Parathyroid adenoma (tissue), 2 donors: ENCODE results near the gene APBA2.

Experiments
- H2AFZ ChIP-seq: fragments of 300-600 bp; sonication (generic); one replicate; pipeline ENCODE4 v1.7.0; 2017; ENCODE audit warnings: antibody characterized with exemption, mild to moderate bottlenecking
- H3K27ac ChIP-seq: fragments of 300-600 bp; sonication (generic); one replicate; pipeline ENCODE4 v1.7.0; 2017
- H3K27me3 ChIP-seq: fragments of 300-600 bp; sonication (generic); one replicate; pipeline ENCODE4 v1.7.0; 2017; ENCODE audit warnings: low read length; ENCODE audit not compliant: control insufficient read depth, insufficient read depth
- H3K36me3 ChIP-seq: fragments of 300-600 bp; sonication (generic); one replicate; pipeline ENCODE4 v1.7.0; 2017; ENCODE audit warnings: low read length; ENCODE audit not compliant: control insufficient read depth, insufficient read depth
- H3K4me1 ChIP-seq: fragments of 300-600 bp; sonication (generic); one replicate; pipeline ENCODE4 v1.7.0; 2017; ENCODE audit warnings: control low read depth
- H3K4me2 ChIP-seq: fragments of 300-600 bp; sonication (generic); one replicate; pipeline ENCODE4 v1.7.0; 2017; ENCODE audit warnings: low read length
- H3K4me3 ChIP-seq: fragments of 300-600 bp; sonication (generic); one replicate; pipeline ENCODE4 v1.7.0; 2017; ENCODE audit warnings: low read depth, low read length
- H3K79me2 ChIP-seq: fragments of 300-600 bp; sonication (generic); one replicate; pipeline ENCODE4 v1.7.0; 2017; ENCODE audit warnings: control low read depth
- H3K9ac ChIP-seq: fragments of 300-600 bp; sonication (generic); one replicate; pipeline ENCODE4 v1.7.0; 2017; ENCODE audit warnings: mild to moderate bottlenecking
- H3K9me3 ChIP-seq: fragments of 300-600 bp; sonication (generic); one replicate; pipeline ENCODE4 v1.7.0; 2017; ENCODE audit warnings: low read length; ENCODE audit not compliant: control insufficient read depth
- TF ChIP-seq, protein P1 (sequence below): fragments of 300-600 bp; sonication (generic); IDR thresholded peaks from one replicate; pipeline ENCODE4 v1.7.0; 2017; ENCODE audit warnings: antibody characterized with exemption, mild to moderate bottlenecking
- donor health status: primary hyperparathyroidism.

The APBA2 gene

DNA sequence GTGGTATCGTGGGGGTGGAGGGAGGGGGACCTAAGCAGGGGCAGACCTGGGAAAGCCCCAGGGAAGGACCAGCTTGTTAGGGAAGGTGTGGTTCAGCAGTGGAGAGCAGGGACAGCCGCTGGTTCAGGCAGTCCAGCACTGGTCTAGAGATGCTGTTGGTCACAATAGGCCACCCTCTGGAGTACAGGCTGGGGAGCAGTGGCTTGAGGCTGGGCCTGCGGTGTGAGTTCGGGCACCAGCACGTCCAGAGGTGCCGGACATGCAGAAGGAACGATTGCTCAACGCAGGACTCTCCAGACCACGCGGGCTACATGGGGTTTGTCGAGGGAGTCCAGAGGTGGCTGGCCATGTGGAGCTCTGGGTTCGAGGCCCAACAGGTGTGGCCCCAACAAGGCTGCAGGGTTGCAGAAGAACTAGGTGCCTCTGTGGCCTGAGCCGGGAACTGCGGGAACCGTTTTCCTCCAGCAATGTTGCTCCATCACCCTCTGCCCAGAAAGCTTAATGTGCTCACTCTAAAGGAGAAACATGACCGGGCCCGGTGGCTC, 143.9 kb downstream of the APBA2 start:
- H3K9ac ChIP-seq = no peak overlapping the region
- H3K36me3 ChIP-seq = no peaks in the 10 kb centered on the region
- TF ChIP-seq, protein P1, sequence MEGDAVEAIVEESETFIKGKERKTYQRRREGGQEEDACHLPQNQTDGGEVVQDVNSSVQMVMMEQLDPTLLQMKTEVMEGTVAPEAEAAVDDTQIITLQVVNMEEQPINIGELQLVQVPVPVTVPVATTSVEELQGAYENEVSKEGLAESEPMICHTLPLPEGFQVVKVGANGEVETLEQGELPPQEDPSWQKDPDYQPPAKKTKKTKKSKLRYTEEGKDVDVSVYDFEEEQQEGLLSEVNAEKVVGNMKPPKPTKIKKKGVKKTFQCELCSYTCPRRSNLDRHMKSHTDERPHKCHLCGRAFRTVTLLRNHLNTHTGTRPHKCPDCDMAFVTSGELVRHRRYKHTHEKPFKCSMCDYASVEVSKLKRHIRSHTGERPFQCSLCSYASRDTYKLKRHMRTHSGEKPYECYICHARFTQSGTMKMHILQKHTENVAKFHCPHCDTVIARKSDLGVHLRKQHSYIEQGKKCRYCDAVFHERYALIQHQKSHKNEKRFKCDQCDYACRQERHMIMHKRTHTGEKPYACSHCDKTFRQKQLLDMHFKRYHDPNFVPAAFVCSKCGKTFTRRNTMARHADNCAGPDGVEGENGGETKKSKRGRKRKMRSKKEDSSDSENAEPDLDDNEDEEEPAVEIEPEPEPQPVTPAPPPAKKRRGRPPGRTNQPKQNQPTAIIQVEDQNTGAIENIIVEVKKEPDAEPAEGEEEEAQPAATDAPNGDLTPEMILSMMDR = no peak
- H3K9me3 ChIP-seq = no peaks in the 10 kb centered on the region
- H3K79me2 ChIP-seq = no peaks in the 10 kb centered on the region
- no peaks in the 10 kb centered on the region for H3K27me3 ChIP-seq
- no peak overlapping the region for H2AFZ ChIP-seq
- H3K4me1 ChIP-seq = no peaks in the 10 kb centered on the region
- H3K4me2 ChIP-seq = no peak overlapping the region
- H3K27ac ChIP-seq = no peak overlapping the region
- H3K4me3 ChIP-seq = no peak overlapping the region

DNA sequence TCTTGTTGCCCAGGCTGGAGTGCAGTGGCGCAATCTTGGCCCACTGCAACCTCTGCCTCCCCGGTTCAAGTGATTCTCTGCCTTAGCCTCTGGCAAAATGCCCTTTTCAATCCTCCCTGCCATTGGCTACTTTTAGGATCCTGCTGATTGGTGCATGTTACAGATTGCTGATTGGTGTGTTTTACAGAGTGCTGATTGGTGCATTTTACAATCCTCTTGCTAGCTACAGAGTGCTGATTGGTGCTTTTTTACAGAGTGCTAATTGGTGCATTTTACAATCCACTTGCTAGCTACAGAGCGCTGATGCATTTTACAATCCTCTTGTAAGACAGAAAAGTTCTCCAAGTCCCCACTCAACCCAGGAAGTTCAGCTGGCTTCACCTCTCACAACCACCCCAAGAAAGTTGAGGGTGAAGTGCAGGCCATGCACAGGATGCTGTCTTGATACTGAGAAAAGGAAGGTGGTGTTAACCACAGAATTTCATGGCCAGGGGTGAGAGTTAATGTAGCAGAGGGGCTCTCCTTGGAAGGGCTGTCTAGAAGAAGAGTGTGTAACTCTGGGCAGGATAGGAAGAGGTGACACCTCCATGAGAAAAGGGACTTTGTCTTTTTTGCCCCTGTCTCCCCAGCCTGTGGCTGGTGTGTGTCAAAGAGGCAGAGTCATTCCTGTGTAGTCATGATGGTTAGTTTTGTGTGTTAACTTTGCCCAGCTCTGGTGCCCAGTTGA, 145.9 kb downstream of the APBA2 start:
- TF ChIP-seq, protein P1 = no peak
- H3K4me1 ChIP-seq = no peaks in the 10 kb centered on the region
- H3K79me2 ChIP-seq = no peaks in the 10 kb centered on the region

DNA sequence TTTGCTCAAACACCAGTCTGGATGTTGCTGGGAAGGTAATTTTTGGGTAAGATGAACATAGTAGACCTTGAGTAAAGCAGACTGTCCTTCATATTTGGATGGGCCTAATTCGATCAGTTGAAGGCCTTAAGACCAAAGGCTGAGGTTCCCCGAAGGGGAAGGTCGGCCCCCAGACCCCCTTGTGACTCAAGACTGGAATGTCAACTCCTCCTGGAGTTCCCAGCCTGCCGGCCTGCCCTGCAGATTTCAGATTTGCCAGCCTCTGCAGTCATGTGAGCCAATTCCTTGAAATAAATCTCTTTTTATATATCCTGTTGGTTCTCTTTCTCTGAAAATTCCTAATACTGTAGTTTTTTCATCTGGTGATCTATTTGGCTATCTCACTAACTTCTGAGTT, 146.5 kb downstream of the APBA2 start:
- no peak overlapping the region for H2AFZ ChIP-seq
- H3K4me2 ChIP-seq = no peak overlapping the region
- TF ChIP-seq, protein P1 = no peak
- H3K9ac ChIP-seq = no peak overlapping the region
- no peaks in the 10 kb centered on the region for H3K27me3 ChIP-seq
- no peak overlapping the region for H3K4me3 ChIP-seq
- no peaks in the 10 kb centered on the region for H3K79me2 ChIP-seq
- H3K27ac ChIP-seq = no peak overlapping the region
- no peaks in the 10 kb centered on the region for H3K36me3 ChIP-seq
- no peaks in the 10 kb centered on the region for H3K9me3 ChIP-seq
- H3K4me1 ChIP-seq = no peaks in the 10 kb centered on the region

More for the DNA sequence above, 145.9 kb downstream of the APBA2 start:
- Histone ChIP-seq H3K4me2 (no peak overlapping the region), H3K4me3 (no peak overlapping the region), H3K9me3 (no peaks in the 10 kb centered on the region), H3K27ac (no peak overlapping the region), H3K36me3 (no peaks in the 10 kb centered on the region), H2AFZ (no peak overlapping the region), H3K9ac (no peak overlapping the region), H3K27me3 (no peaks in the 10 kb centered on the region)

DNA sequence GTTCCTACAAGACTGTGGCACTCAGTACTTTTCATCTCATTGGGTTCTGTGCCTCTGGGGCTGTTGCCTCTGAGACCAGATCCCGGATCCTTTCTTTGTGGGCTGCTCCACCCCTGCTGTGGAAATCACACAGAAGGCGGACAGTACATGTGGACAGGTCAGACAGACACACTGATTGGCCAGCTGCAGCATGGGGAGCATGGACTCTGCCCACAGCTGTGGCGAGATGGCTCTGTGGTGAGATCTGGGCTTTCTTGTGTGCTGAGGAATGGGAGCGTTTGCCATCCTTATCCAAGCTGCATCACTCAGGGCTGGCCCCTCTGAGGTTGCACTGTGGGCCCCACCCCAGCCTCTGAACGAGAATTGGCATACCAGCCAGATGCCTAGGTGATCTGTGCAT, 147.0 kb downstream of the APBA2 start:
- Histone ChIP-seq H3K9me3 (no peaks in the 10 kb centered on the region), H3K27ac (no peak overlapping the region), H3K36me3 (no peaks in the 10 kb centered on the region), H3K4me1 (no peaks in the 10 kb centered on the region), H3K4me2 (no peak overlapping the region), H3K9ac (no peak overlapping the region), H3K27me3 (no peaks in the 10 kb centered on the region), H2AFZ (no peak overlapping the region), H3K4me3 (no peak overlapping the region), H3K79me2 (no peaks in the 10 kb centered on the region)
- TF ChIP-seq, protein P1 = no peak

DNA sequence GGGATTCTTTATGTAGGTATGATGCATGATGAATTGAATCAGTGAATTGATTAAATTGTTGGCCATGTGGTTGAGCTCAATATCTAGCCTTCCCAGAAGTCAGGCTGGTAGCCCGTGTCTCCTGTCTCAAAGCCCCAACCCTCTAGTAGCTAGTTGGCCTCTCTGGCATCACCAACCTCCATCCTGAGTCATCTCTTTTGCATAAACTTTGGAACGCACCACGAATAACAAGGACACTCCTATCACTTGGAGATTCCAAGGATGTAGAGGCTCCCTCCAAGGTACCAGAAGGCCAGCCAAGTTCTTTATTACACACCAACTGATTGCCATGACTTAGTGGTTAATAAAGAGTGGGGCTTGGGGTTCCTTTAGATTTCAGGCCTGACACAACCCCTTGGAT, 148.4 kb downstream of the APBA2 start:
- no peak overlapping the region for H3K4me3 ChIP-seq
- TF ChIP-seq, protein P1 = no peak
- no peak overlapping the region for H3K4me2 ChIP-seq
- no peak overlapping the region for H2AFZ ChIP-seq
- no peaks in the 10 kb centered on the region for H3K9me3 ChIP-seq
- no peaks in the 10 kb centered on the region for H3K4me1 ChIP-seq
- no peaks in the 10 kb centered on the region for H3K36me3 ChIP-seq
- no peaks in the 10 kb centered on the region for H3K27me3 ChIP-seq
- H3K9ac ChIP-seq = no peak overlapping the region
- no peak overlapping the region for H3K27ac ChIP-seq
- no peaks in the 10 kb centered on the region for H3K79me2 ChIP-seq
